ENCODE results near the gene CHAC1.

CHAC1 gene

GRCh38 chr15:40952901-40953712, at the start of gene CHAC1:
TSS of gene CHAC1 (plus strand) at chr15:40953471. CDS start at chr15:40953584, 113 bp downstream.
- peak; percentile 86 for DNase-seq

DNA sequence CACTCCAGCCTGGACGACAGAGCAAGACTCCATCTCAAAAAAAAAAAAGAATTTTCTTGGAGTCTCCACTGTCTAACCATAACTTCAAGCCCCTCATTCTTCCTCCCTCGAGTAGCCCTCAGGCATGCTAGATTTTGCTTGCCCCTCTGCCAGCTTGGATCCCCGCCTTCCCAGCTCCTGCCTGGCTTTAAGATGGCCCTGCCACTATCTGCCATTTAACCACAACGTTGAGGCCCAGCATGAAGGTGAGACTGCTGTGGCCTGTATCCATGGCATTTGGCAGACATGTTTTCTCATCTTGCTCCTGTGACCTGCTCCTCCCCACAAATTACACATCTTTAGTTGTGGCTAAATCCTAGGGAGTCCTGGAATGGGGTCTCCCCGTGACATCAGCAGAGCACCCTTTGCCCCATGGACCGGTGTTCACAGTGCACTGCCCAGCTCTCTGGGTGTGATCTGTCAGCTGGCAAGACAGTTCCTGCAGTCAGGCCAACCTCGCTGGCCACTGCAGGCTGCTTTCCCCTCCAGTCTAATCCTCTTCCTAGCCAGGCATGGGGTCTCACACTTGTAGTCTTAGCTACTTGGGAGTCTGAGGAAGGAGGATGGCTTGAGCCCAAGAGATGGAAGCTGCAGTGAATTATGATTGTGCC, 48.6 kb upstream of the CHAC1 start:
- DNase-seq: no peak

DNA sequence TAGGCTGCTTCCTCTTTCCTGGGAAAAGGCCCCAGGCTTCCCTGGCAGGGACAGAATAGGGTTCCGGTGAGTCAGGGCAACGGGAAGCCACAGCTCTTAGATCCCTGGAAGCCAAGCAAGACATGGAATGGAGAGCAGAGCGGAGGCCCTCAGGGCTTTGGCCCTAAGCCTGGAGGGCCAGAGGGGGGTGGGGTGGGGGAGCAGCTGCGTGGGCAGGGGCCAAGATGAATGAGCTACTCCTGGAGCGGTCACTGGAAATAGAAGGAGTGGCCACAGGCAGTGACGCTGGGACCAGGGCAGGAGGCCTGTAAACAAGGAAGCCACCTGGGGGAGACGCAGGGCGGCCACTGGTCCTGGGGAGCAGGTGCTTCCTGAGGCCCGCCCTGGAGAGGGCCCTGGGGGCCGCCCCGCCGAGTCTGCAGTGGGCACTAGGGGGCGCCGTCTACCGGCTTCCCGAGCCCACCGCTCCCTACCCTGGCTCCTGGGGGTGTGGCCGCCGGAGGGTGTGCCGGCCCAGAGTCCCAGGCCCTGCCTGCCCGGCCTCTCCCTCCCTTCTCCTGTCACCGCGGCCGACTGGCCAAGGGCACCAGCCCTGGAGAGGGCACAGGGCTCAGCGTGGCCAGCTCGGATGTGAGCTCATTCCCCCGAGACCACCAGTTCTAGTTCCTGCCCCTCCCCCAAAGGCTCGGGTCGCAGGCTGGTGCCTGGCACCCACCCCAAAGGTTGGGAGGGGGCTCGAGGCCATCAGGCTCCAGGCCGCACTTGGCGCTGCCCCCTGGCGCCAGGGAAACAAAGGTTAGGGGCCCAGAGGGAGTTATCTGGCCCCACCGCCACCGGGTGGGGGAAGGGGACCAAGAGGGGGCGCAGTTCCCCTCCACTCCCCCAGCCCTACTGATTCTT, 46.9 kb upstream of the CHAC1 start:
- peak; percentile 30 for DNase-seq

DNA sequence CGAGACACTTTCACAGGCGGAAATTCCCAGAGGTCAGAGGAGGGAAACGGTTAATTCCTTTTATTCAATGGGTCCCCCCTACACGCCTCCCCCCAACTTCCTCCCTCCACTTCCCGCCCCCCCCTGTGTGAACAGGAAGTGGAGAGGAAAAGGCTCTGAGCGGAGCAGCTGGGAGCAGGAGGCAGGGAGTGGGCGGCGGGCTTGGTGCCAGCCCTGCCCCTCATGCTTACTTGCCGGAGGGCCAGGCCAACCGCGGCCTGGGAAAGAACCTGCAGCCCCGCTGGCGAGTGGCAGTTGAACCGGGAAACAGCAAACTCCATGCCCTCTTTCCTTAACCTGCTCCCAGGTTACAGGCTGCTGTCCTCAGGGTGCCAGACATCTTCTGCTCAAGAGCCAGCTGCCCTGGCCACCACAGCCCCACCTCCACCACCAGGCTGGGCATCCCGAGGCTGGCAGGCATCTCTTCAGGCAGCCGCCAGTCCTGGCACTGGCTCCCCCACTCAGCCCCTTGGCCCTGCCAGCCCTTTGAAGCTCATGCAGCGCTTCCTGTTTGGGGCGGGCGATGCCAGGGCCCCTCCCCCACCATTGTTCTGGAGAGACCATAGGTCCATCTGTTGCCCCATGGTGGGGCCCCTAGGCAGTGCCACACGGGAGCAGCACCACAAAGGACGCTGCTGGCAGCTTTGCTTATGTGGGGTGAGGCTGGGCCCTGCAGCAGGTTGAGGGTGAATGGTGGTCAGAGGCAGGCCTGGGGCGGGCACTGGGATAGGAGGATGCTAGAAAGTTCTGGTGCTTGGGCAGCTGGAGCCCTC, 46.1 kb upstream of the CHAC1 start:
- peak; percentile 19 for DNase-seq

DNA sequence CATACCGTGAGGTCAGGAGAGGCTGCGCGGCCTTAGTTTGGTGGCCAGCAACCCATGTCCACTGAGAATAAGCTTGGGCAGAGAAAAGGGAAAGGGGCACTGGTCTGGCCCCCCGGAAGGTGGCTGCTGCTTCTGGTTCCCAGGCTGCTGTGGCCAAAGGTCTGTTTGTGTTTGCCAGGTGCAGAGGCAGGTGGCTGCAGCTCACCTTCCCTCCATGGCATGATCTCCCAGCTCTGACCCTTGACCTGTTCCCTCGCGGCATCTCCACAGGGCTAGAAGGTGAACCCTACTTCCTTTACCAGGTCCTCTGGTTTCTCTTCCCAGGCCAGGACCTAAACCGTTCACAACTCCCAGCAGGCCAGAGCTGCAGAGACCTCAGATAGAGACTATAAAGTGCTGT, 45.2 kb upstream of the CHAC1 start:
- DNase-seq: no peak

- DNase-seq: no peak
Observed at GRCh38 chr15:40909662-40910630, 43.3 kb upstream of the CHAC1 start.

- DNase-seq: peak; percentile 24
Observed at GRCh38 chr15:40911141-40911540, 42.1 kb upstream of the CHAC1 start.

GRCh38 chr15:40911693-40912092, 41.6 kb upstream of the CHAC1 start:
- no peak for DNase-seq

DNA sequence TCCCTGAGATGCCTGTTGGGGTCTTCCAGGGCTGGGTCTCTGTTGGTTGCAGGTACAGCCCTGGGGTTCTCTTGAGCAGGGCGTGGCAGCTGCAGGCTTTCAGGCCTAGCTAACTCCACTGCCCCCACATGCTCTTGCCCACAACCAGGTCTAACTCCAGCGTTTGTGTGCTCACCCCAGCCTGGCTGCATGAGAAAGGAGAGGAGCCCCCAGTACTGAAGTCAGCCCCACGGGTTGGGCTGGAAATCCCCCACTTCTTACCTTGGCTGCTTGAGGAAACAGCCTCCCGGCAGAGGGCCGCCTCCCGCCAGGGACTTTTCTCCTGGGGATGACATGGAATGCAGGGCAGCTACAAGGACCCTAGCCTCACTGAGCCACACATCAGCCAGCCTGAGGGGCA, 40.8 kb upstream of the CHAC1 start:
- no peak for DNase-seq

GRCh38 chr15:40914013-40914412, 39.3 kb upstream of the CHAC1 start:
- no peak for DNase-seq

DNA sequence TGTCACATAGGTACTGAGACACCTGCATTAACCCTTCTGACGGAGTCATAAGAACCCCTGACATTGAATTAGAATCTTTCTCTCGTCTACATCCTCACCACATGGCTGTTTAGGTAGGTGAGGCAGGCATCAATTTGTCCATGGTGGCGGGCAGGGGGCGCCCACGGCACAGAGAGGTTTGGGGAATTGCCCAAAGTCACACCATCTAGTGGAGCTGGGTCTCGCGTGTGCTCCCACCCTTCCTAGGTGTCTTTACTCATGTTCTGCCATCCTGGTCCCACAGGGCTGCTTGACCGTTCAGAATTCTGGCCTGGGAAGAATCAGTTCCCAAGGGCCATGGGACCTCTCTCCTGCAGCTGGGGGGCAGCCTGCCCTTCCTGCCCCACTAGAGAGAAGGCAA, 38.8 kb upstream of the CHAC1 start:
- no peak for DNase-seq

- no peak for DNase-seq
Observed at GRCh38 chr15:40915116-40915661, 38.1 kb upstream of the CHAC1 start.

DNA sequence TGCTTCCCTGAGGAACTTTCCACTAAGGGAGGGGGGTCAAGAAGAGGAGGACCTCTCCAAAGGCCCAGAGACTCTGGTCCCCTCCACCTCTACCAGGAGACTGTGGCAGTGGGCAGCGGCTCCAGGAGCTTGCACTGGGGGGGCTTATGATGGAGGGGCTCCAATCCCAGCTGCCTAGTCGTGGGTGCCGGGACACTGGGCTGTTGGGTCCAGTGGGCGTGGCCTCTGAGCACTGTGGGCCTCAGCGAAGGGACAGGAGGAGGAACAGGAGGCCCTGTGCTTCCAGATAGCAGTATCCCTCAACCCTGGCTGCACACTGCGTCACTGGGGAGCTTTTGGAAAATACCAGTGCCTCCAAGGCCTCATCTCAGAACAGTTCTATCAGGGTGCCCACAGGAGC, 37.6 kb upstream of the CHAC1 start:
- DNase-seq: no peak

DNA sequence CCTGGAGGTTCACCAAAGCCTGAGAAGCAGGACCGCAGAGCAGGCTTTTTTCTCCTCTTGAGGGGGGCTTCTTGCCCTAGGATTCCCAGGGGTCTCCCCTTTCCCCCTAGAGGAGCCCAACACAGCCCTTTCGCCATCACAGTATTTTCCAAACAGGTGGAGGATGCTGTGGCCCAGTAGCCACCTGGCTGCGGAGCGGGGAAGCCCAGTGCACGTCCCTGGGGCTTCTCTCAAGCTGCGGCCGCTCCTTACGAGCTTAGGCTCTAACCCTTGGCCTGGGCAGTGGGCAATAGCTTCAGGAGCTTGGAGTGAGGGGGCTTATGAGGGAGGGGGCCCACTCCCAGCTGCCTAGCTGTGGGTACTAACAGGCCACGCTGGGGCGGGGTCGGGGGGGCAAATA, 35.7 kb upstream of the CHAC1 start:
- DNase-seq: no peak

- no peak for DNase-seq
Observed at GRCh38 chr15:40918146-40918798, 35.0 kb upstream of the CHAC1 start.

GRCh38 chr15:40918799-40919392, 34.4 kb upstream of the CHAC1 start:
- no peak for DNase-seq

GRCh38 chr15:40921949-40922607, 31.2 kb upstream of the CHAC1 start:
- DNase-seq: no peak

- no peak for DNase-seq
Observed at GRCh38 chr15:40922608-40923005, 30.7 kb upstream of the CHAC1 start.

- DNase-seq: no peak
Observed at GRCh38 chr15:40923551-40923950, 29.7 kb upstream of the CHAC1 start.

DNA sequence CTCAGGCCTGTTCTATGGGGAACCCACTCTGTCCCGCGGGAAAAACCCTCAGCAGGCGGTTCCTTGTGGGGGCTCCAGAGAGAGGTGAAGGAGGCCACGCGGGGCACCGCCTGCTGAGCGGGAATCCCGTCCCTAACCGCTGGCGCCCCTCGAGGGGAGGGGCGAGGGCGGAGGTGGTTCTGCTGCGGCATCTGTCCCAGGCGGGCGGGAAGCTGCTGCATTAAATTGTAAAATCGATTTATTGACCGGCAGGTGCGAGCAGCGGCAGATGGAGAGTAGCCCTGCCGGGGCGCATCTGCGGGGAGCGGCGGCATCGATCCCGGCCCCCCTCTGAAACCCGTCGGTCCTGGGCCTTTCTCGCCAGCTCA, 27.8 kb upstream of the CHAC1 start:
- DNase-seq: no peak
